GM12878 (cell line): Measurements from ENCODE around the gene CCDC87. TPM values are rescaled to one million over a fixed set of nuclear protein-coding genes. Genes with fewer than 3 reads are reported as not detected.

Source experiments
- ATAC-seq: fragments of 200-7000 bp; cut with Tn5 transposase; 3 replicates; pipeline ENCODE4 v1.9.1; 2020; ENCODE audit warnings: mild to moderate bottlenecking, moderate library complexity
- BruUV-seq: library from RNA; stranded (reverse); fragments of 400-500 nt; replicated peaks from 2 replicates; lab custom pipeline; 2021; lab: Mats Ljungman, UMichigan
- CTCF ChIA-PET: fragments of 300-600 bp; sonication (Branson Sonifier 250); formaldehyde crosslinking; extraction: SDS; loops from one replicate; lab custom pipeline; 2021; ENCODE audit warnings: inconsistent platforms; lab: Yijun Ruan, JAX
- POLR2A ChIA-PET: fragments of 350-600 bp; formaldehyde crosslinking; extraction: SDS; loops from one replicate; lab custom pipeline; 2021; ENCODE audit warnings: inconsistent platforms; lab: Charles Lee
- RAD21 ChIA-PET: fragments of 300-600 bp; sonication (Branson Sonifier 250); formaldehyde crosslinking; loops from one replicate; lab custom pipeline; 2023; ENCODE audit warnings: antibody characterized with exemption; ENCODE audit not compliant: unreplicated experiment; lab: Charles Lee
- SMC1A ChIA-PET: fragments of 300-600 bp; sonication (Branson Sonifier 250); formaldehyde crosslinking; loops from one replicate; lab custom pipeline; 2023; ENCODE audit not compliant: unreplicated experiment, uncharacterized antibody; lab: Charles Lee
- DNase-seq: peaks from one replicate; pipeline ENCODE4 v3.0.0-alpha.2; 2011; ENCODE audit warnings: low read depth, low spot score
- FAIRE-seq: peaks from 3 replicates; lab custom pipeline; 2011; peaks lifted over from hg19 to GRCh38; lab: Jason Lieb, UNC
- H2AFZ ChIP-seq: 2 replicates; pipeline ENCODE4 v1.6.0; 2011; ENCODE audit warnings: low read depth, low read length, control low read depth; ENCODE audit not compliant: control insufficient read depth
- H3K27ac ChIP-seq: 2 replicates; pipeline ENCODE4 v1.5.1; 2011; ENCODE audit warnings: control low read depth; ENCODE audit not compliant: control insufficient read depth, insufficient read depth
- H3K27me3 ChIP-seq, 2 experiments: replicated peaks in 1 of 2; 2 replicates each; pipeline versions ENCODE4 v1.6.0 to v1.6.1; 2011; ENCODE audit warnings: low read length in 1 of 2; ENCODE audit not compliant: control insufficient read depth in 2 of 2, insufficient read depth in 2 of 2
- H3K36me3 ChIP-seq, 2 experiments: 2 replicates each; pipeline ENCODE4 v1.5.1; 2011; ENCODE audit warnings: low read length in 1 of 2; ENCODE audit not compliant: control insufficient read depth in 2 of 2, insufficient read depth in 2 of 2
- H3K4me1 ChIP-seq: 2 replicates; pipeline ENCODE4 v1.6.1; 2011; ENCODE audit warnings: mild to moderate bottlenecking, low read length, moderate library complexity, mixed read lengths; ENCODE audit not compliant: control insufficient read depth, insufficient read depth
- H3K4me2 ChIP-seq: 2 replicates; pipeline ENCODE4 v1.6.0; 2011; ENCODE audit warnings: control low read depth; ENCODE audit not compliant: control insufficient read depth, insufficient read depth
- H3K4me3 ChIP-seq: fragments of 200-600 bp; sonication (generic); 2 replicates; pipeline ENCODE4 v1.5.1; 2016
- H3K79me2 ChIP-seq: 2 replicates; pipeline ENCODE4 v1.6.0; 2011; ENCODE audit warnings: low read length; ENCODE audit not compliant: control insufficient read depth, insufficient read depth
- H3K9ac ChIP-seq: 2 replicates; pipeline ENCODE4 v1.8.0; 2011; ENCODE audit warnings: low read length, control low read depth, mixed read lengths; ENCODE audit not compliant: control insufficient read depth, insufficient read depth
- H3K9me3 ChIP-seq: replicated peaks from 3 replicates; pipeline ENCODE4 v1.5.1; 2011; ENCODE audit warnings: mild to moderate bottlenecking, low read length; ENCODE audit not compliant: control insufficient read depth, insufficient read depth
- H4K20me1 ChIP-seq: 2 replicates; pipeline ENCODE4 v1.6.0; 2011; ENCODE audit not compliant: control insufficient read depth, insufficient read depth
- CEBPB ChIP-seq, 2 experiments: fragments of 150-350 bp in 1 of 2; IDR thresholded peaks; 2 replicates each; pipeline ENCODE4 v1.6.1; 2012 to 2014; ENCODE audit warnings: low read depth in 2 of 2, low read length in 2 of 2, borderline replicate concordance in 1 of 2, inconsistent platforms in 1 of 2
- HDAC6 ChIP-seq: fragments of 200-600 bp; sonication (generic); IDR thresholded peaks from one replicate; pipeline ENCODE4 v1.8.0; 2017; ENCODE audit warnings: antibody characterized with exemption; ENCODE audit not compliant: unreplicated experiment
- PAX5 ChIP-seq: IDR thresholded peaks from 2 replicates; pipeline ENCODE4 v1.6.1; 2011; ENCODE audit warnings: low read depth, low read length, borderline replicate concordance
- SMAD5 ChIP-seq: IDR thresholded peaks from 2 replicates; pipeline ENCODE4 v1.6.1; 2016; ENCODE audit warnings: antibody characterized with exemption, low read depth
- TARDBP ChIP-seq: IDR thresholded peaks from 2 replicates; pipeline ENCODE4 v1.6.1; 2016; ENCODE audit warnings: borderline replicate concordance
- WGBS: methylation state at CpG from one replicate; pipeline ENCODE4 v1.1.6; 2016; ENCODE audit warnings: low lambda C conversion rate; ENCODE audit not compliant: insufficient replicate concordance, insufficient coverage; ENCODE audit errors: missing lambda C conversion rate; 5-methylcytosine and 5-hydroxymethylcytosine counted together
- in situ Hi-C: fragments of 300-500 bp; cut with MboI; formaldehyde crosslinking; loops from 9 replicates; pipeline ENCODE4 v1.14.3; 2018; ENCODE audit warnings: mixed read lengths
- intact Hi-C: fragments of 100-400 bp; cut with micrococcal nuclease; formaldehyde crosslinking; loops from one replicate; pipeline ENCODE4 v1.14.2; 2022; ENCODE audit not compliant: unreplicated experiment
- polyA plus RNA-seq, 11 experiments: library from polyadenylated mRNA; depleted of rRNA in 4 of 11; unstranded in 6 of 11; stranded (reverse) in 5 of 11; fragments of >200 nt; fragmentation: Nextera tagmentation in 4 of 11; fragmentation: Illumina TruSeq in 1 of 11; extraction: Ambion mirVana in 4 of 11; extraction: Trizol in 1 of 11; gene quantifications; 1 replicate in 1 of 11; 2 replicates in 10 of 11; pipeline versions ENCODE4 v1.2.1 to v1.2.3, GENCODE V29; 2011 to 2016; ENCODE audit warnings: inconsistent platforms in 2 of 11, missing spikeins in 2 of 11, low read depth in 1 of 11
- total RNA-seq, 4 experiments: library from RNA; depleted of rRNA in 3 of 4; stranded (reverse); fragments of >200 nt in 3 of 4; fragmentation: Illumina TruSeq in 1 of 4; extraction: Trizol in 1 of 4; gene quantifications; 2 replicates each; pipeline versions ENCODE4 v1.2.1 to v1.2.3, GENCODE V29; 2013 to 2021
- TF ChIP-seq, protein P1 (sequence below): fragments of 450-650 bp; formaldehyde crosslinking; IDR thresholded peaks from 2 replicates; pipeline ENCODE4 v1.4.0; 2020; ENCODE audit warnings: mild to moderate bottlenecking, moderate library complexity
- TF ChIP-seq, protein P2 (sequence below): fragments of 450-650 bp; IDR thresholded peaks from 2 replicates; pipeline ENCODE4 v1.6.1; 2016; ENCODE audit warnings: mild to moderate bottlenecking
- TF ChIP-seq, protein P3 (sequence below): IDR thresholded peaks from 2 replicates; pipeline ENCODE4 v1.6.1; 2011; ENCODE audit warnings: low read depth, low read length, improper control_type of control experiment, borderline replicate concordance
- TF ChIP-seq, protein P4 (sequence below): IDR thresholded peaks from 2 replicates; pipeline ENCODE4 v1.6.1; 2012; ENCODE audit warnings: mild to moderate bottlenecking, low read depth, low read length
- TF ChIP-seq, protein P5 (sequence below): IDR thresholded peaks from 2 replicates; pipeline ENCODE4 v1.6.1; 2012; ENCODE audit warnings: low read length, inconsistent platforms

CCDC87 gene
- total and polyA plus RNA-seq, 10 of the 15 experiments (the other 5 are each of a cell fraction or from before 2014, with no cell fraction given) = 0.02 to 0.17 (median 0.09) TPM; not detected in 3

DNA sequence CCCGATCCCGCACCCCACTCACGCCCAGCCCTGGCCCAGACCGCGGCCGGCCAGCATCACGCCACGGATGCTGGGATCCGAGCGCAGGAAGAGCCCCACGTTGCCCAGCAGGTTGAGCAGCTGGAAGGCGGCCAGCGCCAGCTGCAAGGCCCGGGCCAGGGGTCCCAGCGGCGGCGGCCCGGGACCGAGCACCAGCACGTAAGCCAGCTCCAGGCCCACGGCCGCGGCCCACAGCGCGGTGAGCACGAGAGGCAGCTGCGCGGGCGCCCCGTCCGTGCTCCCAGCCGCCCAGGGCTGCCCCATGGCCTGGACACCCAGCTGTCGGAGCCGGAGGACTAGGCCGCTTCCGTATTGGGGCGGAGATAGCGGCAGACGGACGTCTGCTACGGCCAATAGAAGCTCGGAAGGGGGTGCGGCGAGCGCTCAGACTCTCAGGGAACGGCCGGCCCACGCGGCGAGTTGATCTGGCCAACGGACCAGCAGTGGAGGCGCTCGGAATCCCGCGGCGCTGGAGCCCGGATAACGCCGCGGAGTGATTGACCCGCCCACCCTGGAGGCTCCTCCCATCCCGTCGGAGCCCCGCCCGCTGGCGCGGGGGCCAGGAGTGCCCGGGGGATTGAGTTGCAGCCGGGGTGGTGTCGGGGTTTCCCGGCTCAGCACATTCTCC is 47.0 kb downstream of the CCDC87 start, which contains the start of gene ZDHHC24:
ZDHHC24 (minus strand) TSS at position 348 of the 667 bp plus-strand sequence; CDS start at position 303, 45 bp downstream.
- ChIA-PET CTCF (interaction anchor here (0.6 to 4.3 kb wide), 9 partner anchors 16 to 994 kb away, joined by 3 to 32 read pairs (median 3); partner anchors contain the start of genes CCDC87, CCS, DPP3 and RBM14), SMC1A (interaction anchor here (1.1 to 5.6 kb wide), 8 partner anchors 8 to 132 kb away, joined by 3 to 37 read pairs (median 3); partner anchors contain the start of genes RBM4 and RBM4B), RAD21 (interaction anchor here (0.6 to 2.9 kb wide), 8 partner anchors 32 to 1914 kb away, joined by 3 to 37 read pairs (median 4); partner anchors contain the start of genes MRPL11, PELI3, RBM4 and RBM4B), POLR2A (interaction anchor here (0.9 to 4.0 kb wide), 11 partner anchors 13 to 132 kb away, joined by 3 to 26 read pairs (median 5); partner anchors contain the start of genes CCDC87, CCS, DPP3 and PELI3)
- under 1% methylated on average over 68 of the region's 71 CpGs for WGBS
- DNase-seq (peak; percentile 81), ATAC-seq (peak; percentile 91), FAIRE-seq (peak; percentile 86)
- peaks cover 10% of the 10 kb centered on the region for H3K4me1 ChIP-seq
- H3K79me2 ChIP-seq = peaks cover 2% of the 10 kb centered on the region
- H3K27me3 ChIP-seq = no peaks in the 10 kb centered on the region
- intact Hi-C loops = loop anchor here (1.0 kb wide), 1 partner anchor 132 kb away; no protein-coding TSS in a partner anchor
- peak within 1 kb of the TSS; percentile 72 for H3K27ac ChIP-seq
- H3K9ac ChIP-seq = peak within 1 kb of the TSS; percentile 79
- no peaks in the 10 kb centered on the region for H4K20me1 ChIP-seq
- H3K9me3 ChIP-seq = no peaks in the 10 kb centered on the region
- peak within 1 kb of the TSS; percentile 97 for H3K4me2 ChIP-seq
- H2AFZ ChIP-seq = peak within 1 kb of the TSS; percentile 89
- in situ Hi-C loops = no loop called here
- BruUV-seq = no TSS peak
- peak within 1 kb of the TSS; percentile 86 for H3K4me3 ChIP-seq
- peaks cover 0 to 3% of the 10 kb centered on the region in 2 experiments; a peak in 1 of 4 replicates for H3K36me3 ChIP-seq
- TF ChIP-seq, protein P1, sequence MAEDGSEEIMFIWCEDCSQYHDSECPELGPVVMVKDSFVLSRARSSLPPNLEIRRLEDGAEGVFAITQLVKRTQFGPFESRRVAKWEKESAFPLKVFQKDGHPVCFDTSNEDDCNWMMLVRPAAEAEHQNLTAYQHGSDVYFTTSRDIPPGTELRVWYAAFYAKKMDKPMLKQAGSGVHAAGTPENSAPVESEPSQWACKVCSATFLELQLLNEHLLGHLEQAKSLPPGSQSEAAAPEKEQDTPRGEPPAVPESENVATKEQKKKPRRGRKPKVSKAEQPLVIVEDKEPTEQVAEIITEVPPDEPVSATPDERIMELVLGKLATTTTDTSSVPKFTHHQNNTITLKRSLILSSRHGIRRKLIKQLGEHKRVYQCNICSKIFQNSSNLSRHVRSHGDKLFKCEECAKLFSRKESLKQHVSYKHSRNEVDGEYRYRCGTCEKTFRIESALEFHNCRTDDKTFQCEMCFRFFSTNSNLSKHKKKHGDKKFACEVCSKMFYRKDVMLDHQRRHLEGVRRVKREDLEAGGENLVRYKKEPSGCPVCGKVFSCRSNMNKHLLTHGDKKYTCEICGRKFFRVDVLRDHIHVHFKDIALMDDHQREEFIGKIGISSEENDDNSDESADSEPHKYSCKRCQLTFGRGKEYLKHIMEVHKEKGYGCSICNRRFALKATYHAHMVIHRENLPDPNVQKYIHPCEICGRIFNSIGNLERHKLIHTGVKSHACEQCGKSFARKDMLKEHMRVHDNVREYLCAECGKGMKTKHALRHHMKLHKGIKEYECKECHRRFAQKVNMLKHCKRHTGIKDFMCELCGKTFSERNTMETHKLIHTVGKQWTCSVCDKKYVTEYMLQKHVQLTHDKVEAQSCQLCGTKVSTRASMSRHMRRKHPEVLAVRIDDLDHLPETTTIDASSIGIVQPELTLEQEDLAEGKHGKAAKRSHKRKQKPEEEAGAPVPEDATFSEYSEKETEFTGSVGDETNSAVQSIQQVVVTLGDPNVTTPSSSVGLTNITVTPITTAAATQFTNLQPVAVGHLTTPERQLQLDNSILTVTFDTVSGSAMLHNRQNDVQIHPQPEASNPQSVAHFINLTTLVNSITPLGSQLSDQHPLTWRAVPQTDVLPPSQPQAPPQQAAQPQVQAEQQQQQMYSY = no peak
- TF ChIP-seq HDAC6 (no peak), SMAD5 (no peak), CEBPB (IDR thresholded peaks at IDR 0.05; ENCODE audit: borderline replicate concordance in 1 of 2, low read depth in 2 of 2, low read length in 2 of 2) (no peak), PAX5 (no peak), TARDBP (no peak)
- TF ChIP-seq, protein P2, sequence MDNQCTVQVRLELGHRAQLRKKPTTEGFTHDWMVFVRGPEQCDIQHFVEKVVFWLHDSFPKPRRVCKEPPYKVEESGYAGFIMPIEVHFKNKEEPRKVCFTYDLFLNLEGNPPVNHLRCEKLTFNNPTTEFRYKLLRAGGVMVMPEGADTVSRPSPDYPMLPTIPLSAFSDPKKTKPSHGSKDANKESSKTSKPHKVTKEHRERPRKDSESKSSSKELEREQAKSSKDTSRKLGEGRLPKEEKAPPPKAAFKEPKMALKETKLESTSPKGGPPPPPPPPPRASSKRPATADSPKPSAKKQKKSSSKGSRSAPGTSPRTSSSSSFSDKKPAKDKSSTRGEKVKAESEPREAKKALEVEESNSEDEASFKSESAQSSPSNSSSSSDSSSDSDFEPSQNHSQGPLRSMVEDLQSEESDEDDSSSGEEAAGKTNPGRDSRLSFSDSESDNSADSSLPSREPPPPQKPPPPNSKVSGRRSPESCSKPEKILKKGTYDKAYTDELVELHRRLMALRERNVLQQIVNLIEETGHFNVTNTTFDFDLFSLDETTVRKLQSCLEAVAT = no peak
- TF ChIP-seq, protein P3, sequence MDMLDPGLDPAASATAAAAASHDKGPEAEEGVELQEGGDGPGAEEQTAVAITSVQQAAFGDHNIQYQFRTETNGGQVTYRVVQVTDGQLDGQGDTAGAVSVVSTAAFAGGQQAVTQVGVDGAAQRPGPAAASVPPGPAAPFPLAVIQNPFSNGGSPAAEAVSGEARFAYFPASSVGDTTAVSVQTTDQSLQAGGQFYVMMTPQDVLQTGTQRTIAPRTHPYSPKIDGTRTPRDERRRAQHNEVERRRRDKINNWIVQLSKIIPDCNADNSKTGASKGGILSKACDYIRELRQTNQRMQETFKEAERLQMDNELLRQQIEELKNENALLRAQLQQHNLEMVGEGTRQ = no peak
- TF ChIP-seq, protein P4, sequence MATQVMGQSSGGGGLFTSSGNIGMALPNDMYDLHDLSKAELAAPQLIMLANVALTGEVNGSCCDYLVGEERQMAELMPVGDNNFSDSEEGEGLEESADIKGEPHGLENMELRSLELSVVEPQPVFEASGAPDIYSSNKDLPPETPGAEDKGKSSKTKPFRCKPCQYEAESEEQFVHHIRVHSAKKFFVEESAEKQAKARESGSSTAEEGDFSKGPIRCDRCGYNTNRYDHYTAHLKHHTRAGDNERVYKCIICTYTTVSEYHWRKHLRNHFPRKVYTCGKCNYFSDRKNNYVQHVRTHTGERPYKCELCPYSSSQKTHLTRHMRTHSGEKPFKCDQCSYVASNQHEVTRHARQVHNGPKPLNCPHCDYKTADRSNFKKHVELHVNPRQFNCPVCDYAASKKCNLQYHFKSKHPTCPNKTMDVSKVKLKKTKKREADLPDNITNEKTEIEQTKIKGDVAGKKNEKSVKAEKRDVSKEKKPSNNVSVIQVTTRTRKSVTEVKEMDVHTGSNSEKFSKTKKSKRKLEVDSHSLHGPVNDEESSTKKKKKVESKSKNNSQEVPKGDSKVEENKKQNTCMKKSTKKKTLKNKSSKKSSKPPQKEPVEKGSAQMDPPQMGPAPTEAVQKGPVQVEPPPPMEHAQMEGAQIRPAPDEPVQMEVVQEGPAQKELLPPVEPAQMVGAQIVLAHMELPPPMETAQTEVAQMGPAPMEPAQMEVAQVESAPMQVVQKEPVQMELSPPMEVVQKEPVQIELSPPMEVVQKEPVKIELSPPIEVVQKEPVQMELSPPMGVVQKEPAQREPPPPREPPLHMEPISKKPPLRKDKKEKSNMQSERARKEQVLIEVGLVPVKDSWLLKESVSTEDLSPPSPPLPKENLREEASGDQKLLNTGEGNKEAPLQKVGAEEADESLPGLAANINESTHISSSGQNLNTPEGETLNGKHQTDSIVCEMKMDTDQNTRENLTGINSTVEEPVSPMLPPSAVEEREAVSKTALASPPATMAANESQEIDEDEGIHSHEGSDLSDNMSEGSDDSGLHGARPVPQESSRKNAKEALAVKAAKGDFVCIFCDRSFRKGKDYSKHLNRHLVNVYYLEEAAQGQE = no peak
- TF ChIP-seq, protein P5, sequence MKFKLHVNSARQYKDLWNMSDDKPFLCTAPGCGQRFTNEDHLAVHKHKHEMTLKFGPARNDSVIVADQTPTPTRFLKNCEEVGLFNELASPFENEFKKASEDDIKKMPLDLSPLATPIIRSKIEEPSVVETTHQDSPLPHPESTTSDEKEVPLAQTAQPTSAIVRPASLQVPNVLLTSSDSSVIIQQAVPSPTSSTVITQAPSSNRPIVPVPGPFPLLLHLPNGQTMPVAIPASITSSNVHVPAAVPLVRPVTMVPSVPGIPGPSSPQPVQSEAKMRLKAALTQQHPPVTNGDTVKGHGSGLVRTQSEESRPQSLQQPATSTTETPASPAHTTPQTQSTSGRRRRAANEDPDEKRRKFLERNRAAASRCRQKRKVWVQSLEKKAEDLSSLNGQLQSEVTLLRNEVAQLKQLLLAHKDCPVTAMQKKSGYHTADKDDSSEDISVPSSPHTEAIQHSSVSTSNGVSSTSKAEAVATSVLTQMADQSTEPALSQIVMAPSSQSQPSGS = no peak
